Endothelial cell of umbilical vein (primary cell): ENCODE results near the gene NOTCH1. TPM values are rescaled to one million over a fixed set of nuclear protein-coding genes. Genes with fewer than 3 reads are reported as not detected.

ENCODE experiments used
- BruUV-seq: library from RNA; stranded (reverse); fragments of 400-500 nt; replicated peaks from 2 replicates; lab custom pipeline; 2021; lab: Mats Ljungman, UMichigan
- CTCF ChIA-PET: fragments of 300-600, 350-600 bp; sonication (Branson Sonifier 250); formaldehyde crosslinking; loops from one replicate; lab custom pipeline; 2021; ENCODE audit warnings: antibody characterized with exemption, inconsistent platforms; lab: Charles Lee
- POLR2A ChIA-PET: fragments of 300-600, 350-600 bp; sonication (Branson Sonifier 250); formaldehyde crosslinking; loops from one replicate; lab custom pipeline; 2021; ENCODE audit warnings: antibody characterized with exemption, inconsistent platforms; lab: Charles Lee
- DNase-seq: peaks from one replicate; pipeline ENCODE4 v3.0.0-alpha.2; 2011; ENCODE audit warnings: low read depth, low spot score
- FAIRE-seq: peaks from 2 replicates; lab custom pipeline; 2011; peaks lifted over from hg19 to GRCh38; lab: Jason Lieb, UNC
- H2AFZ ChIP-seq: 2 replicates; pipeline ENCODE4 v1.6.0; 2012; ENCODE audit warnings: low read depth, low read length, control low read depth, inconsistent platforms
- H3K27ac ChIP-seq: 2 replicates; pipeline ENCODE4 v1.5.1; 2011; ENCODE audit warnings: low read depth, mild to moderate bottlenecking, control low read depth, low read length, moderate library complexity; ENCODE audit not compliant: insufficient read depth
- H3K27me3 ChIP-seq, 2 experiments: 2 replicates each; pipeline versions ENCODE4 v1.6.0 to v1.6.1; 2011; ENCODE audit warnings: low read length in 2 of 2, mixed read lengths in 1 of 2; ENCODE audit not compliant: control insufficient read depth in 2 of 2, insufficient read depth in 2 of 2
- H3K36me3 ChIP-seq, 2 experiments: 2 replicates in 1 of 2; 3 replicates in 1 of 2; pipeline ENCODE4 v1.5.1; 2011; ENCODE audit warnings: low read length in 2 of 2, mild to moderate bottlenecking in 1 of 2, moderate library complexity in 1 of 2; ENCODE audit not compliant: control insufficient read depth in 2 of 2, insufficient read depth in 2 of 2; ENCODE audit errors: extremely low read depth in 1 of 2
- H3K4me1 ChIP-seq: 3 replicates; pipeline ENCODE4 v1.5.1; 2011; ENCODE audit warnings: mild to moderate bottlenecking, low read length; ENCODE audit not compliant: control insufficient read depth, insufficient read depth; ENCODE audit errors: extremely low read depth
- H3K4me2 ChIP-seq: 2 replicates; pipeline ENCODE4 v1.6.1; 2011; ENCODE audit warnings: low read length, control low read depth, mixed read lengths; ENCODE audit not compliant: insufficient read depth
- H3K4me3 ChIP-seq, 3 experiments: fragments of 200-600 bp in 1 of 3; sonication (generic), shearing (Covaris generic) in 1 of 3; replicated peaks in 1 of 3; 2 replicates each; pipeline ENCODE4 v1.5.1; 2011 to 2016; ENCODE audit warnings: control low read depth in 3 of 3, low read length in 3 of 3, mild to moderate bottlenecking in 2 of 3, inconsistent platforms in 1 of 3, low read depth in 1 of 3, moderate library complexity in 1 of 3; ENCODE audit not compliant: insufficient read depth in 1 of 3
- H3K79me2 ChIP-seq: 2 replicates; pipeline ENCODE4 v1.6.0; 2012; ENCODE audit warnings: low read length, inconsistent platforms; ENCODE audit not compliant: control insufficient read depth, insufficient read depth
- H3K9ac ChIP-seq: replicated peaks from 2 replicates; pipeline ENCODE3; 2011; ENCODE audit warnings: low read length, control low read depth; ENCODE audit not compliant: insufficient read depth; ENCODE audit errors: extremely low read depth
- H3K9me1 ChIP-seq: replicated peaks from 3 replicates; pipeline ENCODE4 v1.6.0; 2011; ENCODE audit warnings: mild to moderate bottlenecking, low read length; ENCODE audit not compliant: control insufficient read depth, insufficient read depth; ENCODE audit errors: extremely low read depth
- H3K9me3 ChIP-seq: replicated peaks from 2 replicates; pipeline ENCODE4 v1.5.1; 2012; ENCODE audit warnings: low read length, inconsistent platforms; ENCODE audit not compliant: control insufficient read depth, insufficient read depth
- H4K20me1 ChIP-seq: replicated peaks from 2 replicates; pipeline ENCODE3; 2011; ENCODE audit warnings: mild to moderate bottlenecking, low read length; ENCODE audit not compliant: control insufficient read depth, insufficient read depth; ENCODE audit errors: extremely low read depth
- EZH2 ChIP-seq: IDR thresholded peaks from 2 replicates; pipeline ENCODE4 v1.6.1; 2012; ENCODE audit warnings: borderline replicate concordance, low read depth, mild to moderate bottlenecking, moderate library complexity, low read length, inconsistent platforms; ENCODE audit not compliant: severe bottlenecking
- GATA2 ChIP-seq: IDR thresholded peaks from 2 replicates; pipeline ENCODE4 v1.7.0; 2011; ENCODE audit warnings: low read depth, mild to moderate bottlenecking, moderate library complexity, mixed read lengths, low read length; ENCODE audit not compliant: insufficient read length, insufficient read depth
- JUN ChIP-seq: IDR thresholded peaks from 2 replicates; pipeline ENCODE4 v1.6.1; 2011; ENCODE audit warnings: borderline replicate concordance, low read depth; ENCODE audit not compliant: insufficient read length, insufficient read depth
- MAX ChIP-seq: IDR thresholded peaks from 2 replicates; pipeline ENCODE4 v1.6.1; 2011; ENCODE audit not compliant: insufficient read depth, insufficient read length
- MYC ChIP-seq: IDR thresholded peaks from one replicate; pipeline ENCODE4 v1.6.1; 2011; ENCODE audit warnings: mild to moderate bottlenecking, low read depth, low read length
- dilution Hi-C: fragments of 300-500 bp; cut with MboI; formaldehyde crosslinking; loops from one replicate; pipeline ENCODE4 v1.15.0; 2019; ENCODE audit warnings: low sequenced_read_pairs; ENCODE audit not compliant: extremely low pct_ligation_motif_present
- intact Hi-C: fragments of 100-400 bp; cut with micrococcal nuclease; formaldehyde crosslinking; loops from one replicate; pipeline ENCODE4 v1.10.0; 2022
- polyA plus RNA-seq, 4 experiments: library from polyadenylated mRNA; depleted of rRNA in 3 of 4; stranded (reverse) in 3 of 4; unstranded in 1 of 4; fragments of >200 nt; gene quantifications; 2 replicates each; pipeline versions ENCODE4 v1.2.1 to v1.2.3, GENCODE V29; 2011 to 2012; ENCODE audit warnings: missing spikeins in 1 of 4
- total RNA-seq: library from RNA; stranded (reverse); gene quantifications from 2 replicates; pipeline ENCODE4 v1.2.3, GENCODE V29; 2021
- TF ChIP-seq, protein P1 (sequence below), 2 donors: IDR thresholded peaks; 1 replicate in 1 of 2; 2 replicates in 1 of 2; pipeline ENCODE4 v1.5.1; 2011; ENCODE audit warnings: low read length in 2 of 2, mild to moderate bottlenecking in 2 of 2, moderate library complexity in 2 of 2, control low read depth in 1 of 2, inconsistent platforms in 1 of 2, low read depth in 1 of 2; ENCODE audit not compliant: insufficient read depth in 1 of 2; ENCODE audit errors: extremely low read depth in 1 of 2

The NOTCH1 gene
- total and polyA plus RNA-seq, 2 donors (not counting 3 experiments of a cell fraction or from before 2014, with no cell fraction given): 31.7 to 153 TPM

GRCh38 chr9:136470356-136470755, 75.5 kb downstream of the NOTCH1 start:
- Histone ChIP-seq H3K4me2 (no peak overlapping the region), H3K79me2 (peaks cover 50% of the 10 kb centered on the region), H3K27ac (no peak overlapping the region), H3K27me3 (no peaks in the 10 kb centered on the region), H3K4me1 (no peaks in the 10 kb centered on the region), H4K20me1 (no peaks in the 10 kb centered on the region), H3K36me3 (peaks cover 28 to 85% of the 10 kb centered on the region in 2 experiments), H3K9me1 (no peaks in the 10 kb centered on the region), H2AFZ (no peak overlapping the region), H3K9me3 (no peaks in the 10 kb centered on the region), H3K4me3 (no peak overlapping the region), H3K9ac (no peak overlapping the region)
- FAIRE-seq: no peak
- CTCF ChIA-PET: no interaction called here
- no TSS peak for BruUV-seq
- no peak for TF ChIP-seq GATA2
- TF ChIP-seq, protein P1, sequence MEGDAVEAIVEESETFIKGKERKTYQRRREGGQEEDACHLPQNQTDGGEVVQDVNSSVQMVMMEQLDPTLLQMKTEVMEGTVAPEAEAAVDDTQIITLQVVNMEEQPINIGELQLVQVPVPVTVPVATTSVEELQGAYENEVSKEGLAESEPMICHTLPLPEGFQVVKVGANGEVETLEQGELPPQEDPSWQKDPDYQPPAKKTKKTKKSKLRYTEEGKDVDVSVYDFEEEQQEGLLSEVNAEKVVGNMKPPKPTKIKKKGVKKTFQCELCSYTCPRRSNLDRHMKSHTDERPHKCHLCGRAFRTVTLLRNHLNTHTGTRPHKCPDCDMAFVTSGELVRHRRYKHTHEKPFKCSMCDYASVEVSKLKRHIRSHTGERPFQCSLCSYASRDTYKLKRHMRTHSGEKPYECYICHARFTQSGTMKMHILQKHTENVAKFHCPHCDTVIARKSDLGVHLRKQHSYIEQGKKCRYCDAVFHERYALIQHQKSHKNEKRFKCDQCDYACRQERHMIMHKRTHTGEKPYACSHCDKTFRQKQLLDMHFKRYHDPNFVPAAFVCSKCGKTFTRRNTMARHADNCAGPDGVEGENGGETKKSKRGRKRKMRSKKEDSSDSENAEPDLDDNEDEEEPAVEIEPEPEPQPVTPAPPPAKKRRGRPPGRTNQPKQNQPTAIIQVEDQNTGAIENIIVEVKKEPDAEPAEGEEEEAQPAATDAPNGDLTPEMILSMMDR (IDR thresholded peaks at IDR 0.05; ENCODE audit: extremely low read depth in 1 of 2, insufficient read depth in 1 of 2, low read depth in 1 of 2, low read length in 2 of 2): no peak
- TF ChIP-seq MAX: no peak
- TF ChIP-seq JUN: no peak
- TF ChIP-seq EZH2: no peak
- no peak for TF ChIP-seq MYC
- intact Hi-C loops: no loop called here
- no peak for DNase-seq
- POLR2A ChIA-PET: no interaction called here
- dilution Hi-C loops: no loop called here
